HG03378 (cell line): Measurements from ENCODE around the gene SUSD5.
"Not testable (repeated sequence)": the region's sequence is repeated elsewhere in the genome, so short reads cannot be mapped to it uniquely, and the experiment has no call there.

ENCODE experiments used
- ATAC-seq: cut with Tn5 transposase; IDR thresholded peaks from one replicate; pipeline ENCODE4 v1.9.1; 2021; ENCODE audit warnings: mild to moderate bottlenecking, moderate library complexity; ENCODE audit not compliant: unreplicated experiment

SUSD5 gene

DNA sequence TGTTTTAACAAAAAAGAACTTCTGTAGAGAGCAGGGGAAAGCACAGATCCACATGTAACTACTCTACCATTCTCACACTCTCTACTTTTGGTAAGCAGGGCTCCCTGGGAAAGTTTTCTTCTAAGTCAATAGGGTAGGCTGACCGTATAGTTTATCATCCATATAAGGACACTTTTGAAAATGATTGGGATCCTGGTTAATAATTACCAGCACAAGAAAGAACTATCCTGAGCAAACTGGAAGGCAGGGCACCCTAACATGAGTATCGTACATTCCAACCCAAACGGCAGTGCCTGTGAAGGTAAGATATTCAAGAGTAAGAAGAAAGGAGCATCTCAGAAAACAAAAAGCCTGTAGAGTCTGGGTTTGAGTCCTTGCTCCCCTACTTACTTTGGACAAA lies 22.1 kb downstream of the SUSD5 start:
- no peak for ATAC-seq

DNA sequence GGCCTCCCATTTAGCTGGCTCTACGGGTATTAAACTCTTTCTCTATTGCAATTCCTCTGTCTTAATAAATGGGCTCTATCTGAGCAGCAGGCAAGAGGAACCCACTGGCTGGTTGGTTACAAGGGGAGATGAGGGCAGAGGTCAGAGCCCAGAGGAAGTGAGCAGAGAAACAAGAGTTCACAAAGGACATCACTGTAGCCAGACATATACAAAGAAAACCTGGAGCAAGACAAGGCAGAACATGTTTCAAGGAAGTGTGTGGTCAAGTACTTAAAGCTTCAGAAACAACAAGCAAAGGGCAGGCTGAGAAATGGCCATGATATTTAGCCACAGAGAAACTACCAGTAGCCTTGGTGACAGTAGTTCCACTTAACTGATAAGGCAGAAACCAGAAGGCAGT lies 24.3 kb downstream of the SUSD5 start:
- ATAC-seq = no peak

DNA sequence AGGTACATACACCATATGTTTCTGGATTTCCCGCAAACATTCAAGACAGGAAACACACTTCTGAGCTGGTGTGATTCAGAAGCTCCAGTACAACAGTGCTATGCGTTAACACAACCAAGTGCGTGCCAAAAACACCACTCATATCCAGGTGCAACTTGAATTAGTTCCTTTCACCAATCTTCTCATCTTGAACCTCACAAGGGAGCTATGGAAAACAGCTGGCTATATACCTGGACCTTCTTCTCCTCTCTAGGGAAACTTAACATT lies 31.3 kb downstream of the SUSD5 start:
- ATAC-seq = no peak

DNA sequence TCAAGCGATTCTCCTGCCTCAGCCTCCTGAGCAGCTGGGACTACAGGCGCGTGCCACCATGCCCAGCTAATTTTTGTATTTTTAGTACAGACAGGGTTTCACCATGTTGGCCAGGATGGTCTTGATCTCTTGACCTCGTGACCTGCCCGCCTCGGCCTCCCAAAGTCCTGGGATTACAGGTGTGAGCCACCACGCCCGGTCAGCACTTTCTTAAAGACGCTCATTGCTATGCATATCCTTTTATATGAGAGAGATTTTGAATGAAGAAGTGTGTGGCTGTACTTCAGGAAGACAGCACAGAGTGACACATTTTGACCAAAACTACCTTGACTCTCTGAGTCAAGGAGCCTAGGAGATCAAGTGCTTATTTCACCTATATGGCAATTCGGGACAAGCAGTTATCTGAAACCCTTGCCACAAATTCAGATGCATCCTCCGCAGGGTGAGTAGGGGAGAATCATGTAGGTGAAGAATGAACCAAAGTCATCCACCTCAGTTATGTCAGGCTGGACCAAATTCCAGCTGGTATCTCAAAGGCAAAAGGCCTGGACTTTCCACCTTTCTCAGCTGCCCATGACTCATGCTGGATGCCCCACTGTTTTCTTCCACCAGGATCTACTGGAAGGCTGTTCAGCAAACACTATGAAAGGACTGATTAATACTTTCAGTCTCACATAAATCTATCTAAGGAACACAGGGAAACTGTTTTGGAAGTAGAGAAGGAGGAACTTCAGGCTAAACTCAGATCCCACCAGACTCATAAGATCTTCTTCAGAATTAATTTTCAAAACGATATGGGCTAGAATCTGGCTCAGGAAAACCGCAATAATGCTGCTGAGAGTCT lies 31.9 kb downstream of the SUSD5 start:
- ATAC-seq = no peak

DNA sequence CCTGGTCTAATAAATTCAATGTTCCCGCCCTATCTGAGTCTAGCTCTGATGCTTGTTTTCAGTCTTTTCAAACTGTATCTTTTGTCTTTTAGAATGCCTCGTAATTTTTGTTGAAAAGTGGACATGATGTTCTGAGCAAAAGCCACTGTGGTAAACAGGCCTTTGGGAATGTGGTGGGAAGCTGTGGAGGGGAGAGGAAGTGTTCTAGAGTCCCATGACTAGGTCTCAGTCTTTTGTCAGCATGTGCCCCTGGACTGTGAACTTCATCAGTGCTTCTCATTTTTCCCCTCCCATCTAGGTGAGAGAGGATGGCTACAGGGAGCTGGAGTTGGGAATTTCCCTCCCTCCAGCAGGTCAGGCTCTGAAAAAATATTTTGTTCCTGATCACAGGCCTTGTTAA lies 33.7 kb downstream of the SUSD5 start:
- ATAC-seq = no peak

DNA sequence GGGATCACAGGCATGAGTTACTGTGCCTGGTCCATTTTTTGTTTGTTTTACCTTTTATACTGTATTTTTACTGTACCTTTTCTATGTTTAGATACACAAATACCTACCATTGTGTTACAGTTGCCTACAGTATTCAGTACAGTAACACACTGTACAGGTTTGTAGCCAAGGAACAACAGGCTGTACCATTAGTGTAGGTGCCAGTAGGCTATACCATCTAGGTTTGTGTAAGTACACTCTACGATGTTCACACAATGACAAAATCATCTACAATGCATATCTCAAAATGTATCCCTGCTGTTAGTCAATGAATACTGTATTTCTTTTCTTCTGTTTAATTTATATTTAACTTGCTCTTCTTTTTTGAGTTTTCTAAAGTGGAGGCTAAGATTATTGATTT lies 37.0 kb downstream of the SUSD5 start:
- ATAC-seq = not testable (repeated sequence)

DNA sequence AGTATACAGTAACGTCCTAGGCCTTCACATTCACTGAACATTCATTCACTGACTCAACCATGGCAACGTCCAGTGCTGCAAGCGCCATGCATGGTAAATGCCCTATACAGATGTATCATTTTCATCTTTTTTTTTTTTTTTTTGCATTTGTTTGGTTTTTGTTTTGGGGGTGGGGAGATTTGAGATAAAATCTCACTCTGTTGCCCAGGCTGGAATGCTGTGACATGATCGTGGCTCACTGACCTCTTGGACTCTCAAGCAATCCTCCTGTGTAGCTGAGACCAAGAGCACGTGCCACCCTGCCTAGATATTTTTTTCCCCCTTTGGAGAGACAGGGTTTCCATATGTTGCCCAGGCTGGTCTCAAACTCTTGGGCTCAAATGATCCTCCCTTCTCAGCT lies 37.4 kb downstream of the SUSD5 start:
- no peak for ATAC-seq

DNA sequence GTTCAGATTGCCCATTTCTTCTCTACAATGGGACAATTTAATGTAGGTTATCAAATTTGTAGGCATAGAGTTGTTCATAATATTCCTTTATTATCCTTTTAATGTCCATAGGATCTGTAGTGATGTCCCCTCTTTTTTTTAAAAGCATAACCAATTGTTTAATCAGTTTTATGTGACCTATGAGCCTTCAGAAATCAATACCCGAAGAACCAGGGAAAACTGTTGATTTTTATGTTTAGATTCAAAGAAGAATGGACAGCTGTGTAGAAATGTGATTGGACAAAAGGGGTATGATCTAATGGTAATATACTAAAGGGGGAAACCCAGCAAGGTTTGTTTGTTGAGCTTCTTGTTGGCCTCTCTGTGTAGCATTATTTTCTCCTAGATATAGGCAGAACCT lies 39.5 kb downstream of the SUSD5 start:
- no peak for ATAC-seq

DNA sequence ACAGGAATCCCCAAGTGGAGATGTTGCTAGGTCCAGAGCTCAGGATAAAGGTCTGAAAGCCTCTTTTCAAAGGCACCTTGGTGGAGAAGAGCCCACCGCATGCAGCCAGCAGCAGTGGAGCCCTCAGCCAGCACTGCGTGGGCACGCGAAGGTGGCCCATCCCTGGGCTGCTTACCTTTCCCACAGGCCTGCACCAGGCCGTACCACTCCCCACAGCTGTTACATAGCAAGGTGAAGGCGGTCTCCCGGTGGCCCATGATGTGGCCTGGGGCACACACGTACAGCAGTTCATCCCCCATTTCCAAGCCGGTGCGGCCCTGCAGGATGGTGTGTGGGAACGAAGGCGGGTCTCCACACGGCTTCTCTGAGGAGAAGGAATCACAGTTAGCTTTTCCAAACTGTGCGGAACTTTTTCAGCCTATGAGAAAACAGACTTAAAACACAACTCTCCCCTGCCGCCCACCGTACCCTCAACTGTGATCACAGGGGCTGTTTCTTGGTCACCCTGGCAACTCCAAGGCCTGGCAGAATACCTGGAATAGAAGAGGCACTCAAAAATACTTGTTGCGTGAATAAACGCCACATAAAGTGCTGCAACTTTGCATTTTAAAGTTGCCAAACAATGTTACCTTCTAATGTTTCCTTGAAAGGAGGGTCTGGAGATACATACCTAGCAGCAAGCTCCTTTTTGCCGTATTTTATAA lies 43.7 kb downstream of the SUSD5 start:
- ATAC-seq = no peak

DNA sequence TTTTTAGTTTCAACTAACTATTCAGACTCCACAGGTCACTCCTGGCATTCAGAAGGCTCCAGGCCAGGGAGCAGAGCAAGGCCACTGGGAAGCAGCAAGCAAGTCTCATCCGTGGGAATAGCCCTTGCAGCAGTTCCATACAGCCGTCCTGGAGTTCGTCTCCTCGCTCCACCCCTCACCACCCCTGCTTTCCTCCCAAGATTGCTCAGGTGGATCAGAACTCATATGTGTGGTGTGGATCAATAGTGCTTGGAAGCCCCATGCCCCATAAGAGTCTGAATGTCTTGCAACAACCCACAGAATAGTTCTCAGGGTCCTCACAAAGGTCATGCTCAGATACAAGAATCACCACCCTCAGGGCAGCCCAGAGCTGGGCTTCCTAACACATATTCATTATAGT lies 44.5 kb downstream of the SUSD5 start:
- ATAC-seq = no peak

DNA sequence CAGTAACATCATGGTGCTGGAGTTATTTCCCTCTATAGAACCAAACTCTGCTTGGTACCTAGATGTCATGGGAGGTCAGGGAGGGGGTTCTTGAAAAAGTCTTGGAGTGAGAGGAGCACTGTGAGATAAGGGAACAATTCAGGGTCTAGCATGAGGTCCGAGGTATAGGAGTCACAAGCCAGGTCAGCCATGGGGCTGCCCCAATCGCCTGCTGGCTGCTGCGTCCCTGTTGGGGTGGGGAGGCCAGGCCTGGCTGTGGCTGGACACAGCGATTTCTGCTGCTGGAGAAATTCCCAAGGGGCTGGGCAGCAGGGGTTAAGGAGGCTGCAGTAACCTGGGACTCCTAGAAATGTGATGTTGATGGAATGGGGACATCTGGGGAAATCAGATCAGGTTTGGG lies 44.9 kb downstream of the SUSD5 start:
- no peak for ATAC-seq

DNA sequence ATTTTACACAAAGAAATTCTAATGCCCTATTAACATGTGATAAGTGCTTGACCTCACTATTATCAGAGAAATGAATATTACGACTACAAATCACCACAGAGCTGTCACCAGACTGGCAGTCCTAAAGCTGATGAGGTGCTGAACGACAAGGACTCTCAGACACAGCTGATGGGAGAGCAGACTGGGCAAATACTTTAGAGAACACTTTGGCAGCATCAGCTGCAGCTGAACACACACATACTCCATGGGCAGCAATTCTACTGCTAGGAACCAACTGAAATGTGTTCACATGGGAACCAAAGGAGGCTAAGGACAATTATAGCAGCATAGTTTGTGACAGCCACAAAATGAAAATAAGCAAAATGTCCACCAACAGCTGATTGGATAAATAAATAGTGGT lies 45.5 kb downstream of the SUSD5 start:
- ATAC-seq = no peak

DNA sequence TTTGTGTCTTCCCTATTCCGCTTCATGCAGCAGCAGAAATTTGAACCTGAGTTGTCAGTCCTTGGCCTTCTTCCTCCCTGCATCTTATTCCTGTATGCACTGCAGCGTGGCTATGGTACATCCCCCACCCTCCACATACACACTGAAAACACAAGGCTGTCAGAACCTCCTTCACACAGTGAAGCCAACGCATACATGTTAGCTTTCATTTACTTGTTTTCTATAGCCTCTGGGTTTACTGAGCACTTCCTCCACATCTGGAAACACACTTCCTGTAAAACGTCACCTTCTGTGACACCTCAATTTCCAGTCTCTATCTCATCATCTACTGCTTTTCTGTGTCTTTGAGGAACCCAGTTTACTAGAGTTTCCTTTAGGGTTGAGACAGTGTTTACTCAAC lies 47.0 kb downstream of the SUSD5 start:
- ATAC-seq = no peak

DNA sequence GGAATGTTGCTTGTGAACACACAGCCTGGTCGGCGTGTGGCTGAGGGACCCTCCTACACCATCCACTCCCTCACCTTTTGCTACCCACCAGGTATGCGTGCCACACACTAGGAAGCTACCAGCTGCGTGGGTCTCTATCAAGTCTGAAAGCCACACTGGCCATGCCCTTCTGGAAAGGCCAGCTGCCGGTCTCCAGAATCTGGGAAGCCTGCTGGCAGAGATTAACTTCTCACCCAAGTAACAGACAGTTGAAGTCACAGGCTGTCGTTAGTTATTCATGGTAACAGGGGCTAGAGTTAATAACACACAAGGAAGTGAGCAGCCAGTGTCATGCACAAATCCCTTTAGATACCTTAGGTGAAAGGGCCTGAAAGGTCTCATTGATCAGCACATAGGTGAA lies 48.1 kb downstream of the SUSD5 start:
- ATAC-seq = no peak

DNA sequence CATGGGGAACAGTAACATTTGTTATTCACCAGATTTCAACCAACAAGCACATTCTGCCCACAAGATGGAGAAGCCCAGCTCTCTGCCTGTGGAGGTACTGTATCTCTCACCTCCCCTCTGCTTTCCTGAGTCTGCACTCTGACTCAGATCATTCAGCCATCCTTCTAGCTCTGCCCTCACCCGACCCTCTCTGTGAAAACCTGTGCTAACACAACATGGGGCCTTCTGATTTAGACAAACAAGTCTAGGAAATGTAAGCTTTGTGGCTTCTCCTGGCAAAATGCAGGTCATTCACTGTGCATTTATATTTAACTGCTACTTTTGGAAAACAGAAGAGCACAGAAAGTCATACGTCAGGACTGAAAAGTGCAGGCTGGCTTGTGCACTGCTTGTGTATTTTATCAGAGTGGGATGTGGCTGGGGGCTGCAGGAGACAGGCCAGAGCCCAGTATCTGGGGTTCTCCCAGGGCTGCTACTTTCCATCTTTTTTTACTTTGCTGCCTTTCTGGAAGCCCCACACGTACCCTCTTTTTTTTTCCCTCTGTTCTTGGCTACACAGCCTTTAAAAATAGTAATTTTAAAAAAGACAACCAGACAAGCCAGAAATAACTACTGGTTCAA lies 50.8 kb downstream of the SUSD5 start:
- no peak for ATAC-seq

DNA sequence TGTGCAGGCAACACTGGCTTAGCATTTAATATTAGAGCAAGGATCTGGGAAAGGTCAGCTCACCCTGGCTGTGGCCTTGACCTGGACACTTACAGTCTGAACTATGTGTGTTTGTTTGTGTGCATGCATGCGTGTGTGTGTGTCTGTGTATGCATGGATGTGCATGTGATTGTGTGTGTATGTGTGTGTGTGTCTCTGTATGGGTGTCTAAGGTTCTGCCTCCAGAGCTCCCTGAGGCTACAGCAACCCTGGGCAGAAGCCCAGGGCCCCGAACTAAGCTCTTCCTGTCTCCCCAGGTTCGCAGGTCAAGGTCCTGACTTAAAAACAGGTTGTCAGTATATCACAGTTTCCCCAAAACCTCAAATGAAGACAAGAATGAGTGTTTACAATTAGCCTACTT lies 51.3 kb downstream of the SUSD5 start:
- ATAC-seq = no peak

DNA sequence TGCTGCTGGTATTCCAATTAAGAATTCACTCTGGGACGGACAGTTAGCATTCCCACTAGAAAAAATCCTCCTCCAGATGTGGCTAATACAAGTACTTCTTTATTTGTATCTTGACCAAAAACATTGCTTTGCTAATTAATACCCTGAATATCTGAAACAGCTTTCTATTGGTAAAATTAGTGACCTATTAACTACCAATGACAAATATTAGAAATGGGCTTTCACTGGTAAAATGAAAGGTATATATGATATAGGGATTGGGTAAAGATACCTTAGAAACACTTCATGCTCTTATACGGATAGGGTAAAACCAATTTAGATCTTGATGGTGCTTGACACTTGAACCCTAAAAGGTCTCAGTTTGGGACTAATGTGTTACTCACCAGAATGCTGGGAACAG lies 52.5 kb downstream of the SUSD5 start:
- ATAC-seq = no peak

DNA sequence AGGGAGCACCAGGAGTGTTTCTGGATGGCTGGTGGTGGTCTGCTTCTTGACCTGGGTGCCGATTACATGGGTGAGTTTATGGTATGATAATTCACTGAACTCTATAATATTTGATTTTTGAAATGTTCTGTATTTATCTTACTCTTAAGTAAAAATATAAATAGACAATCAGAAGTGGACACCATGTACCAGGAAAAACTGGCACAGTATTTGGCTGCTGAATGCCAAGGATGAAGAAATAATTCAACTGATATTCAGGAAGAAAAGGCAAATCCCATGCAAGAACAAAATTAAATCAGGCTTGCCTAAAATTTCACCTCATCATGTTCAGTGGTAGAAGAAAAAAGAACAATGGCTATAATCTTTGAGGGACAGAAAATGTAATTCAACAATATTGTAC lies 53.2 kb downstream of the SUSD5 start:
- no peak for ATAC-seq

DNA sequence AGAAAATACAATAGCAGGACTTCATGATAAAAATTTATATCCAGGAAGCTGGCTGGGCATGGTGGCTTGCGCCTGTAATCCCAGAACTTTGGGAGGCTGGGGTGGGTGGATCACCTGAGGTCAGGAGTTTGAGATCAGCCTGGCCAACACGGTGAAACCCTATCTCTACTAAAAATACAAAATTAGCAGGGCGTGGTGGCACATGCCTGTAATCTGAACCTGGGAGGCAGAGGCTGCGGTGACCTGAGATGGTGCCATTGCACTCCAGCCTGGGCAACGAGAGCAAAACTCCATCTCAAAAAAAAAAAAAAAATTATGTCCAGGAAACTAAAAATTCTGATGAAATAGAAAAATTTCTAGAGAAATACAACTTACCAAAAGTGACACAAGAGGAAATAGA lies 56.0 kb downstream of the SUSD5 start:
- ATAC-seq = not testable (repeated sequence)

DNA sequence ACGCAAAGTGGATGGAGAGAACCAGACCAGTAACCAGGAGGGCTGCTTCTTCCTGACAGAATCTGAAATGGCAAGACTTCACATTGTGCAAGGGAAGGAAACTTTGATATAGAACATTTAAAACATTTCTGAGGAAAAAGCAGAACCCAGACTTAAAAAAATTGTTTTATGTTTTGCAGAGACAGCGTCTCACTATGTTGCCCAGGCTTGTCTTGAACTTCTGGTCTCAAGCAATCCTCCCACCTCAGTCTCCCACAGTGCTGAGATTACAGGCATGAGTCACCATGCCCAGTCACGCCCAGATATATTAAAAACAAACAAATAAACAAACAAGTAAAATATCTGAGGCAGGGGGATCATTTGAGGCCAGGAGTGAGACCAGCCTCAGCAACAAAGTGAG lies 58.6 kb downstream of the SUSD5 start:
- no peak for ATAC-seq

DNA sequence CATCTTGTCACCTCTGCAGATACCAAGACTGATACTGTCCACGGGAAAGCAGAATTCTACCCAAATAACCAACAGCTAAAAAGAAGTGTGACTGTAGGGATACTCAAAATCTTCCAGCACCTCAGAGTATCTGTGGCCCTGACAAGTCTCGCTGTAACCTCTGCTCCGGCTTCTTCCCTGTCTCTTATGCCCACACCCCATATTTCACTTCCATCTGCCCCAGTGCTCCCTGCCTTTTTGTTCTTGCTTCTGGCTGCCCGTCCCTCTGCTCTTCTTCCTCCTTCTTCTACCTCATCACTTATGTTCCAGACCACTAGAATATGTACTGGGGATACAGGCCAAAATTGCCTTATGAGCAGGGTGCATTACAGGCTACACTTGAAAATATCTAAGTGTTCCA lies 59.4 kb downstream of the SUSD5 start:
- no peak for ATAC-seq

DNA sequence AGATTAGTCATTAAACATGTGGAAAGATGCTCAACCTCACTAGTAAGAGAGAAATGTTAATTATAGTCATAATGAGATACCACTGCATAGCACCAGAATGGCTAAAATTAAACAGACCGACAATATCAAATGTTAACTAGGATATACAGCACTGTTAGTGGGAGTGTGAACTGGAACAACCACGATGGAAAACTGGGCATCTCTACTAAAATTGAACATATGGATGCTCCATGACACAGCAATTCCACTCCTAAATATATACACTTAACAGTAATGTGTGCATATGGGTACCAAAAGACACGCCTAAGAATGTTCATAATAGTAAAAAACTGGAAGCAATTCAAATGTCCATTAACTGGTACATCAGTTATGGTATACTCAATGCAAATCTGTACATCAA lies 63.3 kb downstream of the SUSD5 start:
- no peak for ATAC-seq
